Measurements from ENCODE around the gene CLIP4. TPM values are rescaled to one million over a fixed set of nuclear protein-coding genes. Genes with fewer than 3 reads are reported as not detected.

Gene CLIP4
- total RNA-seq, 2 experiments from 2014 or later, result not detected

DNA sequence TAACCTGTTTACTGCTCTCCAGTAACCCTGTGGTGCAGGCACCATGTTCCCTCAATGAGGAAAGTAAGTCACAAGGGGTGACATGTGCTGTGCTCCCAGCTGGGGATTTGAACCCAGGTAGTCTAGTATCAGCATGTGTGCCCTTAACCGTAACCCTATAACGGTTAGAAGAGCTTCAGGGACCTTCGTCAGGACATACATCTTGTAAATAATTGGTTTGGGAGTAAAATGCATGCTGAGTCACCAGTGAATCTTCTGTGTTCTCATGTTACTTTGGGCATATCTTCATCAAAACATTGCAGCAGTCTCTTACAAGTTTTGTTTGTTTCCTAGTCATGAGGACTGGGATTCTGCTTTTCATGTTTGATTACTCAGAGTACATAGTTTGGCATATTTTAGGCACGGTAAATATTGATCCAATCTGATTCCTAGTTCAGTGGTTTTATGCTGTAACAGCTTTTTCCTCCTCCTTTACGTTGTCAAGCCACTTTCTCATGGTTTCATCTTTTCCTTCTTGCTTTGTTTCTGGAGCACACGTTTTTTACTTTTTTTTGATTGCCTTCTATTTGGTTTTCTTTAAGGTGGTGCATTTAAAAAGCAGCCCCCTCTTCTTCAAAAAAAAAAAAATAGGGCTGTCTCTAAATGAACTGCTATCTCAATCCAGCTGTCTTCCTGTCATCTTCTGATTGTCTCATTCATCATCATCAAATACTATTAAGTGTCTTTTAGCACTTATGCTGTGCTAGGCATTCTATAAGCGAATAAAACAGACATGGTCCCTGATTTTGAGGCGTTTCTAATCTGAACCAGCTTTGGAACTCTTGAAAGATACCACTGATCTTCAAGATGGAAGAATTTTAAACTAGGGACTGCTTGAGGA is 50.4 kb downstream of the CLIP4 start:
- TF ChIP-seq EZH2phosphoT487 (IDR thresholded peaks at IDR 0.05; ENCODE audit: borderline replicate concordance, low read depth, low read length) (no peak), CTCF (conservative IDR thresholded peaks at IDR 0.05; ENCODE audit: low read length) (no peak)
- CTCF ChIA-PET (ENCODE audit: unreplicated experiment), result no interaction called here
- H3K27ac ChIP-seq (ENCODE audit: low read depth, low read length, poor library complexity, severe bottlenecking), result no peak overlapping the region

DNA sequence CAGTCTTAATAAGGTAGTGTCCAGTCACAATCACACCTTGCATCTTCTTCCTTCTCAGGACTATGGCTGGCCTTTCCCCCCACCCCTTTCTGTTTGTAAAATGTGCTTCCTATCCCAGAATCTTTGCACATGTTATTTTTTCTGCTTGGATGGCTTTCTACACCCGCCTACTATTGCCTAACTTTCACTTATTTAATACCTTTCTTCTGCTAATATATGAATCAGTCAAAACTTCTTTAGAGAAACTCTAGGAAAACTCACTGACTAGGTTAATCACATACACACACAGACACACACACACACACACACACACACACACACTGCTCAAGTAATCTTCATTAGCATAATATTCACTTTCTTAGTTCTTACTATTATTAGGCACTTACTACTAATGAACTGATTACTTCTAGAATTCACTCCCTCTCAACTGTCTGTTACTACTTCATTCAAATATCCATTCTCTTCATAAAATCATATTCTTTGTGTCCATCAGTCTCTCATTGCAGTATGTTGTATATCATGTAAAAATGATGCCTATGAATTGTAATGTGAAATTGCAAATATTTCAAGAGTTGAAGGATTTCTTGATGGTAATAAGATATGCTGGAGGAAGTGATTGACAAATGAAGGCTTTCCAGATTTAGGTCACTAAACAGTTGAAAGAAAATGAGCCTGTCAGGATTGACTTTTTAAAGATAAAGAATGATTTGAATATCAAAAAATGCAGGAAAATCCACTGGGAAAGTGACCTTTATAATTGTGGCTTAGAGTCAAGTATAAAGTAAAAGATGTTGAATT is 51.2 kb downstream of the CLIP4 start:
- no peaks in the 10 kb centered on the region for H4K20me1 ChIP-seq (ENCODE audit: insufficient read depth, low read length)
- H3K9me2 ChIP-seq (ENCODE audit: insufficient read depth, low read length), result no peaks in the 10 kb centered on the region
- no peak overlapping the region for H3K4me2 ChIP-seq (ENCODE audit: low read length)
- no peak overlapping the region for H2AFZ ChIP-seq (ENCODE audit: low read length)
- no TSS peak for BruUV-seq (replicated peaks)
- TF ChIP-seq CTCF (conservative IDR thresholded peaks at IDR 0.05; ENCODE audit: low read length), result no peak
- no peak for TF ChIP-seq EZH2phosphoT487 (IDR thresholded peaks at IDR 0.05; ENCODE audit: borderline replicate concordance, low read depth, low read length)
- POLR2A ChIA-PET, result no interaction called here
- no peaks in the 10 kb centered on the region for H3K9me3 ChIP-seq (ENCODE audit: low read length)
- no peaks in the 10 kb centered on the region for H3K79me2 ChIP-seq (ENCODE audit: insufficient read depth, low read depth, low read length)
- no peaks in the 10 kb centered on the region for H3K4me1 ChIP-seq (ENCODE audit: insufficient read depth, low read length, poor library complexity, severe bottlenecking)
- H3K27ac ChIP-seq (ENCODE audit: low read depth, low read length, poor library complexity, severe bottlenecking), result no peak overlapping the region
- CTCF ChIA-PET (ENCODE audit: unreplicated experiment), result no interaction called here
- H3K36me3 ChIP-seq (ENCODE audit: insufficient read depth, low read length), result no peaks in the 10 kb centered on the region
- intact Hi-C loops (cut with micrococcal nuclease; ENCODE audit: unreplicated experiment), result no loop called here
- H3K4me3 ChIP-seq (ENCODE audit: low read depth, low read length, poor library complexity, severe bottlenecking), result no peak overlapping the region
- DNase-seq (ENCODE audit: low spot score), result no peak

More for the DNA sequence above, 50.4 kb downstream of the CLIP4 start:
- Histone ChIP-seq H3K4me3 (ENCODE audit: low read depth, low read length, poor library complexity, severe bottlenecking) (no peak overlapping the region), H4K20me1 (ENCODE audit: insufficient read depth, low read length) (no peaks in the 10 kb centered on the region), H3K4me1 (ENCODE audit: insufficient read depth, low read length, poor library complexity, severe bottlenecking) (no peaks in the 10 kb centered on the region), H3K9me2 (ENCODE audit: insufficient read depth, low read length) (no peaks in the 10 kb centered on the region), H3K36me3 (ENCODE audit: insufficient read depth, low read length) (no peaks in the 10 kb centered on the region), H3K4me2 (ENCODE audit: low read length) (no peak overlapping the region), H2AFZ (ENCODE audit: low read length) (no peak overlapping the region), H3K9me3 (ENCODE audit: low read length) (no peaks in the 10 kb centered on the region), H3K79me2 (ENCODE audit: insufficient read depth, low read depth, low read length) (no peaks in the 10 kb centered on the region)
- POLR2A ChIA-PET, result no interaction called here
- no peak for DNase-seq (ENCODE audit: low spot score)
- intact Hi-C loops (cut with micrococcal nuclease; ENCODE audit: unreplicated experiment), result no loop called here
- no TSS peak for BruUV-seq (replicated peaks)

Data from OCI-LY7 (cell line).